HCT116 (cell line): ENCODE results near the gene NAB1. TPM values are rescaled to one million over a fixed set of nuclear protein-coding genes. Genes with fewer than 3 reads are reported as not detected.

Experiments used
- ATAC-seq: fragments of 200-7000 bp; cut with Tn5 transposase; 2 replicates; pipeline ENCODE4 v1.9.1; 2020; ENCODE audit warnings: mild to moderate bottlenecking, moderate library complexity
- BruUV-seq: library from RNA; stranded (reverse); fragments of 400-500 nt; replicated peaks from 2 replicates; lab custom pipeline; 2021; lab: Mats Ljungman, UMichigan
- CTCF ChIA-PET: fragments of 300-600 bp; sonication (Branson Sonifier 250); formaldehyde crosslinking; loops from one replicate; lab custom pipeline; 2021; ENCODE audit warnings: antibody characterized with exemption; lab: Charles Lee
- POLR2A ChIA-PET: fragments of 300-600, 350-600 bp; sonication (Branson Sonifier 250); formaldehyde crosslinking; loops from one replicate; lab custom pipeline; 2021; ENCODE audit warnings: antibody characterized with exemption; lab: Charles Lee
- RAD21 ChIA-PET, 2 experiments: fragments of 300-600 bp; sonication (Branson Sonifier 250); formaldehyde crosslinking; loops; one replicate each; lab custom pipeline; 2023; ENCODE audit warnings: low total read pairs in 2 of 2; ENCODE audit not compliant: uncharacterized antibody in 2 of 2, unreplicated experiment in 2 of 2, low non-redundant PET in 1 of 2; lab: Charles Lee
- DNase-seq: peaks from one replicate; pipeline ENCODE4 v3.0.0-alpha.2; 2010; ENCODE audit warnings: low read depth, low spot score
- H2AFZ ChIP-seq: fragments of 200-600 bp; shearing (Covaris generic), sonication (generic); 2 replicates; pipeline ENCODE4 v1.6.1; 2017; ENCODE audit warnings: low read depth, mixed run types, mixed read lengths, antibody characterized with exemption, low read length; ENCODE audit not compliant: poor library complexity, severe bottlenecking
- H3K27ac ChIP-seq: 2 replicates; pipeline ENCODE4 v1.5.1; 2012; ENCODE audit warnings: low read depth, low read length
- H3K27me3 ChIP-seq: fragments of 200-600 bp; sonication (generic); 2 replicates; pipeline ENCODE4 v1.6.1; 2016; ENCODE audit warnings: mixed run types, low read length, mixed read lengths; ENCODE audit not compliant: insufficient read depth
- H3K36me3 ChIP-seq, 2 experiments: fragments of 200-500 bp in 1 of 2; fragments of 200-600 bp in 1 of 2; sonication (Bioruptor generic) in 1 of 2; sonication (generic) in 1 of 2; 2 replicates each; pipeline versions ENCODE4 v1.5.1 to v1.6.1; 2014 to 2016; ENCODE audit warnings: low read length in 2 of 2, inconsistent platforms in 1 of 2, mixed read lengths in 1 of 2, mixed run types in 1 of 2; ENCODE audit not compliant: insufficient read depth in 2 of 2, control insufficient read depth in 1 of 2
- H3K4me1 ChIP-seq, 2 experiments: fragments of 200-600 bp in 1 of 2; sonication (generic) in 1 of 2; 2 replicates each; pipeline versions ENCODE4 v1.5.1 to v1.6.1; 2012 to 2017; ENCODE audit warnings: low read length in 2 of 2, inconsistent platforms in 1 of 2, mild to moderate bottlenecking in 1 of 2, mixed read lengths in 1 of 2, mixed run types in 1 of 2, moderate library complexity in 1 of 2; ENCODE audit not compliant: insufficient read depth in 2 of 2, control insufficient read depth in 1 of 2
- H3K4me2 ChIP-seq: fragments of 200-600 bp; sonication (generic); 2 replicates; pipeline ENCODE4 v1.6.1; 2017; ENCODE audit warnings: mixed run types, low read length, mixed read lengths
- H3K4me3 ChIP-seq, 2 experiments: fragments of 200-600 bp in 1 of 2; sonication (generic) in 1 of 2; replicated peaks in 1 of 2; 2 replicates each; pipeline ENCODE4 v1.5.1; 2011 to 2016; ENCODE audit warnings: low read length in 2 of 2, control low read depth in 1 of 2, low read depth in 1 of 2, mild to moderate bottlenecking in 1 of 2, mixed read lengths in 1 of 2, mixed run types in 1 of 2
- H3K79me2 ChIP-seq: fragments of 200-600 bp; sonication (generic); 2 replicates; pipeline ENCODE4 v1.6.1; 2017; ENCODE audit warnings: mild to moderate bottlenecking, mixed run types, low read length, moderate library complexity, mixed read lengths; ENCODE audit not compliant: insufficient read depth
- H3K9ac ChIP-seq: fragments of 200-600 bp; sonication (generic); 2 replicates; pipeline ENCODE4 v1.6.1; 2016; ENCODE audit warnings: low read length, mixed read lengths
- H3K9me2 ChIP-seq: fragments of 200-600 bp; sonication (generic), shearing (Covaris generic); 2 replicates; pipeline ENCODE4 v1.6.1; 2017; ENCODE audit warnings: mixed run types, mild to moderate bottlenecking, moderate library complexity; ENCODE audit not compliant: insufficient read depth
- H3K9me3 ChIP-seq, 2 experiments: fragments of 200-500 bp in 1 of 2; fragments of 200-600 bp in 1 of 2; sonication (Bioruptor generic) in 1 of 2; sonication (generic) in 1 of 2; 2 replicates each; pipeline ENCODE4 v1.6.1; 2014 to 2017; ENCODE audit warnings: low read length in 2 of 2, mixed read lengths in 2 of 2, inconsistent platforms in 1 of 2, low read depth in 1 of 2, mild to moderate bottlenecking in 1 of 2, mixed run types in 1 of 2, moderate library complexity in 1 of 2; ENCODE audit not compliant: control insufficient read depth in 1 of 2, insufficient read depth in 1 of 2
- H4K20me1 ChIP-seq: fragments of 200-600 bp; sonication (generic), shearing (Covaris generic); 2 replicates; pipeline ENCODE4 v1.6.1; 2017; ENCODE audit warnings: mixed run types, mild to moderate bottlenecking, moderate library complexity; ENCODE audit not compliant: insufficient read depth
- ATF3 ChIP-seq: IDR thresholded peaks from 2 replicates; pipeline ENCODE4 v1.6.1; 2012
- CBX3 ChIP-seq: IDR thresholded peaks from 2 replicates; pipeline ENCODE4 v1.6.1; 2012; ENCODE audit warnings: low read depth
- CEBPB ChIP-seq: IDR thresholded peaks from 2 replicates; pipeline ENCODE4 v1.6.1; 2012; ENCODE audit warnings: low read depth
- CTCF ChIP-seq, 3 experiments: fragments of 200-600 bp in 1 of 3; sonication (generic) in 1 of 3; IDR thresholded peaks in 2 of 3; conservative IDR thresholded peaks in 1 of 3; 2 replicates each; pipeline ENCODE4 v1.5.1; 2012 to 2017; ENCODE audit warnings: low read depth in 2 of 3, low read length in 2 of 3, antibody characterized with exemption in 1 of 3, borderline replicate concordance in 1 of 3, control low read depth in 1 of 3, mild to moderate bottlenecking in 1 of 3, mixed read lengths in 1 of 3, mixed run types in 1 of 3, moderate library complexity in 1 of 3; ENCODE audit not compliant: insufficient read depth in 1 of 3
- EGR1 ChIP-seq: IDR thresholded peaks from 2 replicates; pipeline ENCODE4 v1.6.1; 2012; ENCODE audit warnings: low read depth
- ELF1 ChIP-seq: IDR thresholded peaks from 2 replicates; pipeline ENCODE4 v1.6.1; 2012; ENCODE audit warnings: low read depth, borderline replicate concordance
- FOSL1 ChIP-seq: IDR thresholded peaks from 2 replicates; pipeline ENCODE4 v1.6.1; 2012; ENCODE audit warnings: low read depth
- MAX ChIP-seq: IDR thresholded peaks from 2 replicates; pipeline ENCODE4 v1.6.1; 2012
- POLR2A ChIP-seq: IDR thresholded peaks from 2 replicates; pipeline ENCODE4 v1.7.0; 2011; ENCODE audit warnings: borderline replicate concordance; ENCODE audit not compliant: insufficient read depth, insufficient read length; ENCODE audit errors: extremely low read depth
- POLR2AphosphoS5 ChIP-seq: IDR thresholded peaks from 2 replicates; pipeline ENCODE4 v1.6.1; 2011; ENCODE audit warnings: mild to moderate bottlenecking, low read depth, low read length, moderate library complexity
- RAD21 ChIP-seq: IDR thresholded peaks from 2 replicates; pipeline ENCODE4 v1.6.1; 2012; ENCODE audit warnings: low read depth, mild to moderate bottlenecking
- REST ChIP-seq: IDR thresholded peaks from 2 replicates; pipeline ENCODE4 v1.6.1; 2012; ENCODE audit warnings: low read depth
- SP1 ChIP-seq: IDR thresholded peaks from 2 replicates; pipeline ENCODE4 v1.6.1; 2012; ENCODE audit warnings: low read depth
- SRF ChIP-seq: IDR thresholded peaks from 2 replicates; pipeline ENCODE4 v1.6.1; 2012; ENCODE audit warnings: low read depth
- TCF7L2 ChIP-seq: IDR thresholded peaks from 2 replicates; pipeline ENCODE4 v1.7.0; 2011; ENCODE audit warnings: borderline replicate concordance, inconsistent platforms; ENCODE audit not compliant: insufficient read depth, insufficient read length; ENCODE audit errors: extremely low read depth
- YY1 ChIP-seq: IDR thresholded peaks from 2 replicates; pipeline ENCODE4 v1.6.1; 2011; ENCODE audit warnings: low read length, low read depth, moderate library complexity, mild to moderate bottlenecking; ENCODE audit not compliant: insufficient replicate concordance; ENCODE audit errors: extremely low read depth
- ZBTB33 ChIP-seq: IDR thresholded peaks from 2 replicates; pipeline ENCODE4 v1.6.1; 2011; ENCODE audit warnings: mild to moderate bottlenecking, low read length, moderate library complexity; ENCODE audit not compliant: insufficient replicate concordance; ENCODE audit errors: extremely low read depth
- ZFX ChIP-seq: fragments of 450-650 bp; IDR thresholded peaks from 2 replicates; pipeline ENCODE4 v1.6.1; 2017
- ZNF274 ChIP-seq: fragments of 200-500 bp; sonication (Bioruptor generic); IDR thresholded peaks from 2 replicates; pipeline ENCODE4 v1.6.1; 2014; ENCODE audit warnings: mild to moderate bottlenecking, low read depth, low read length, inconsistent platforms
- intact Hi-C: fragments of 100-400 bp; cut with micrococcal nuclease; formaldehyde crosslinking; loops from 2 replicates; pipeline ENCODE4 v1.10.0; 2022
- total RNA-seq: library from RNA; stranded (reverse); gene quantifications from one replicate; pipeline ENCODE4 v1.2.1, GENCODE V29; 2021; ENCODE audit not compliant: unreplicated experiment

Gene NAB1
- total RNA-seq, 1 experiment from 2014 or later: 43.8 TPM

GRCh38 chr2:190599546-190600220, 49.2 kb upstream of the NAB1 start:
- BruUV-seq: no TSS peak
- POLR2A ChIA-PET: no interaction called here
- Histone ChIP-seq H3K9me2 (no peaks in the 10 kb centered on the region), H3K4me3 (no peak overlapping the region), H4K20me1 (no peaks in the 10 kb centered on the region), H3K4me1 (peaks cover 0 to 44% of the 10 kb centered on the region in 2 experiments; a peak in 3 of 4 replicates), H3K9ac (no peak overlapping the region), H3K27me3 (no peaks in the 10 kb centered on the region), H3K9me3 (no peaks in the 10 kb centered on the region), H2AFZ (no peak overlapping the region), H3K79me2 (no peaks in the 10 kb centered on the region), H3K4me2 (no peak overlapping the region), H3K36me3 (no peaks in the 10 kb centered on the region), H3K27ac (no peak overlapping the region)
- CTCF ChIA-PET: no interaction called here
- intact Hi-C loops: no loop called here
- RAD21 ChIA-PET: no interaction called here
- no peak for DNase-seq
- ATAC-seq: no peak
- TF ChIP-seq ZNF274: no peak
- TF ChIP-seq RAD21: no peak
- TF ChIP-seq FOSL1: no peak
- TF ChIP-seq ZFX: no peak
- TF ChIP-seq SP1: no peak
- TF ChIP-seq REST: no peak
- TF ChIP-seq CTCF (IDR thresholded peaks at IDR 0.05 in 2 of 3, conservative IDR thresholded peaks at IDR 0.05 in 1 of 3; ENCODE audit: borderline replicate concordance in 1 of 3, insufficient read depth in 1 of 3, low read depth in 2 of 3, low read length in 2 of 3): no peak
- no peak for TF ChIP-seq POLR2A
- TF ChIP-seq ELF1: no peak
- TF ChIP-seq EGR1: no peak
- TF ChIP-seq ZBTB33: no peak
- TF ChIP-seq TCF7L2: no peak
- TF ChIP-seq SRF: no peak
- TF ChIP-seq CBX3: no peak
- no peak for TF ChIP-seq YY1
- no peak for TF ChIP-seq CEBPB
- TF ChIP-seq ATF3: no peak
- no peak for TF ChIP-seq MAX
- TF ChIP-seq POLR2AphosphoS5: no peak
